GM23338 (cell line): ENCODE results near the gene SNAP25. TPM values are rescaled to one million over a fixed set of nuclear protein-coding genes. Genes with fewer than 3 reads are reported as not detected.

Experiments used
- ATAC-seq: fragments of 200-7000 bp; cut with Tn5 transposase; 3 replicates; pipeline ENCODE4 v1.9.1; 2020
- DNase-seq: peaks from one replicate; pipeline ENCODE4 v3.0.0-alpha.2; 2015; ENCODE audit warnings: low spot score
- H2AFZ ChIP-seq: fragments of 200-600 bp; sonication (generic); 2 replicates; pipeline ENCODE4 v1.8.0; 2016; ENCODE audit warnings: antibody characterized with exemption, mild to moderate bottlenecking, moderate library complexity
- H3F3A ChIP-seq: fragments of 200-600 bp; sonication (generic); replicated peaks from 2 replicates; pipeline ENCODE4 v1.8.0; 2017; ENCODE audit warnings: antibody characterized with exemption, mixed run types, low read depth
- H3K27ac ChIP-seq: fragments of 200-600 bp; sonication (generic); 2 replicates; pipeline ENCODE4 v1.6.1; 2016; ENCODE audit warnings: low read depth
- H3K27me3 ChIP-seq: fragments of 200-600 bp; sonication (generic); 2 replicates; pipeline ENCODE4 v1.8.0; 2016; ENCODE audit warnings: mild to moderate bottlenecking, mixed run types, moderate library complexity; ENCODE audit not compliant: insufficient read depth
- H3K36me3 ChIP-seq: fragments of 200-600 bp; sonication (generic); 2 replicates; pipeline ENCODE4 v1.8.0; 2016; ENCODE audit warnings: mild to moderate bottlenecking; ENCODE audit not compliant: insufficient read depth
- H3K4me1 ChIP-seq: fragments of 200-600 bp; sonication (generic); 2 replicates; pipeline ENCODE4 v1.8.0; 2016; ENCODE audit warnings: mild to moderate bottlenecking, moderate library complexity; ENCODE audit not compliant: insufficient read depth
- H3K4me2 ChIP-seq: fragments of 200-600 bp; sonication (generic); 2 replicates; pipeline ENCODE4 v1.7.1; 2017; ENCODE audit warnings: mixed run types
- H3K4me3 ChIP-seq: fragments of 200-600 bp; sonication (generic); 2 replicates; pipeline ENCODE4 v1.6.1; 2016; ENCODE audit warnings: mixed run types
- H3K79me2 ChIP-seq: fragments of 200-600 bp; sonication (generic); replicated peaks from 2 replicates; pipeline ENCODE4 v1.8.0; 2017; ENCODE audit warnings: mild to moderate bottlenecking; ENCODE audit not compliant: insufficient read depth
- H3K9me2 ChIP-seq: fragments of 200-600 bp; sonication (generic); 2 replicates; pipeline ENCODE4 v1.8.0; 2017; ENCODE audit not compliant: insufficient read depth
- H4K20me1 ChIP-seq: fragments of 200-600 bp; sonication (generic); replicated peaks from 2 replicates; pipeline ENCODE4 v1.8.0; 2017; ENCODE audit warnings: mild to moderate bottlenecking; ENCODE audit not compliant: insufficient read depth
- H3K27ac Mint-ChIP-seq: 2 replicates; pipeline ENCODE4 v1.8.0; 2020; ENCODE audit warnings: inconsistent platforms, mild to moderate bottlenecking, moderate library complexity, mixed read lengths
- H3K27me3 Mint-ChIP-seq: 3 replicates; pipeline ENCODE4 v1.8.0; 2022; ENCODE audit warnings: low read depth, mild to moderate bottlenecking, moderate library complexity, mixed read lengths, inconsistent platforms; ENCODE audit not compliant: insufficient read depth, poor library complexity
- H3K36me3 Mint-ChIP-seq: 3 replicates; pipeline ENCODE4 v1.8.0; 2021; ENCODE audit warnings: low read depth, mild to moderate bottlenecking, inconsistent platforms, moderate library complexity, mixed read lengths
- H3K4me1 Mint-ChIP-seq: 3 replicates; pipeline ENCODE4 v1.8.0; 2020; ENCODE audit warnings: mild to moderate bottlenecking, inconsistent platforms, mixed read lengths
- H3K4me3 Mint-ChIP-seq: 3 replicates; pipeline ENCODE4 v1.8.0; 2021; ENCODE audit warnings: moderate library complexity, mild to moderate bottlenecking, inconsistent platforms, mixed read lengths
- H3K9me3 Mint-ChIP-seq: 3 replicates; pipeline ENCODE4 v1.8.0; 2020; ENCODE audit warnings: moderate library complexity, mild to moderate bottlenecking, inconsistent platforms, mixed read lengths
- CREB1 ChIP-seq: fragments of 250-450 bp; sonication (Bioruptor Pico); IDR thresholded peaks from 2 replicates; pipeline ENCODE4 v1.5.0; 2020; ENCODE audit warnings: low read depth, mild to moderate bottlenecking, moderate library complexity
- EZH2 ChIP-seq: fragments of 200-600 bp; sonication (generic); IDR thresholded peaks from one replicate; pipeline ENCODE4 v1.8.0; 2017; ENCODE audit warnings: antibody characterized with exemption, mild to moderate bottlenecking, low read depth; ENCODE audit not compliant: unreplicated experiment
- EZH2phosphoT487 ChIP-seq: fragments of 200-600 bp; sonication (generic); IDR thresholded peaks from one replicate; pipeline ENCODE4 v1.8.1; 2018; ENCODE audit warnings: antibody characterized with exemption; ENCODE audit not compliant: unreplicated experiment
- JUNB ChIP-seq: IDR thresholded peaks from one replicate; pipeline ENCODE4 v1.6.1; 2016; ENCODE audit warnings: antibody characterized with exemption; ENCODE audit not compliant: unreplicated experiment
- NANOG ChIP-seq: IDR thresholded peaks from 2 replicates; pipeline ENCODE4 v1.6.1; 2016; ENCODE audit warnings: antibody characterized with exemption, borderline replicate concordance
- POLR2AphosphoS5 ChIP-seq: IDR thresholded peaks from 2 replicates; pipeline ENCODE4 v1.6.1; 2016; ENCODE audit warnings: antibody characterized with exemption, low read depth
- STAT1 ChIP-seq: IDR thresholded peaks from one replicate; pipeline ENCODE4 v1.6.1; 2016; ENCODE audit warnings: antibody characterized with exemption; ENCODE audit not compliant: unreplicated experiment
- polyA plus RNA-seq: library from polyadenylated mRNA; unstranded; fragments of >200 nt; fragmentation: Nextera tagmentation; extraction: Ambion mirVana; gene quantifications from 2 replicates; pipeline ENCODE4 v1.2.1, GENCODE V29; 2016
- total RNA-seq: library from RNA; depleted of rRNA; stranded (reverse); fragments of >200 nt; shearing (Covaris generic); gene quantifications from 2 replicates; pipeline ENCODE4 v1.2.3, GENCODE V29; 2014
- TF ChIP-seq, protein P1 (sequence below): IDR thresholded peaks from one replicate; pipeline ENCODE4 v1.6.1; 2018; ENCODE audit warnings: antibody characterized with exemption; ENCODE audit not compliant: unreplicated experiment
- TF ChIP-seq, protein P2 (sequence below): IDR thresholded peaks from 2 replicates; pipeline ENCODE4 v1.6.1; 2016; ENCODE audit warnings: antibody characterized with exemption

The SNAP25 gene
- total and polyA plus RNA-seq, 2 experiments from 2014 or later = 0.82 to 1.3 TPM

DNA sequence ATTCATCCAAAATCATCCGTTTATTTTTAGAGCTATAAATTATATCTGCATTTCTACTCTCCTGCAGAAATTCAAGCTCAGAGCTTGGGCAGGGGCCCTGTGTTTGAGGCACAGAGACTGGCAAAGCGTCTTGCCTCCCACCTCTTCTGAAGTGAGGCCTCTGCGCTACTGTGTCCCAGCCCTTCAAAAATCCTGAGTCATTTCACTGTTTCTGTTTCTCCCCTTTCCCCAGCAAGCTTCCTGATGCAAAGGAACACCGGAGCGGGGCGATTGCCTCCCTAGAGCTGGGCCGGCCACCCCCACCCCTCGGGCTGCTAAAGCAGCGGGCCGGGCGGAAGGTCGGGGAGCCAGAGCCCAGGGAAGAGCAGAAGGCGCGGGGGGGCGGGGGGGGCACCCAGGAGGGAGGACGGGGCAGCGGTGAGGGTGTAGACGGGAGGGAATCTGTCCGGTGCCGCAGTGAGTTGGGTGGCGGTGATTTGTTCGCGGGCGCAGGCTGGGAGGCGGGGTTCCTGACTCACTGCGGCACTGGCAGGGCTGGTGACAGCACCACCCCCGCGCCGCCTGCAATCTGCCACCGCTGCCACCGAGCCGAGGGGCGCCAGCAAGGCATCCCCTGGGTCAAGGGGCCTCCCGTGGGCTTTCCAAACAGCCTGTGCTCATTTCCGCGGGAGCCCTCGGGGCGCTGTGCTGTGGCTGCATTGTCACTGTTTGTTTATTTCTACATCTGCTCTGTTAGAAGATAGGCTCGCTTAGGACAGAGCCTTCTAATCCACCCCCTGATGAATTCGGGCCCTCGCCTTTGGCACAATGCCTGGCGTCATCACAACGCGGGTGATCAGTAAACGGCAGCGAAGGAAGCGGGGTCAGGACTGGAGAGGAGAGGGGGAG, 46.5 kb upstream of the SNAP25 start:
- Mint-ChIP-seq H3K9me3 (no peaks in the 10 kb centered on the region), H3K36me3 (no peaks in the 10 kb centered on the region), H3K4me1 (peaks cover 11% of the 10 kb centered on the region), H3K27ac (peak overlapping the region; percentile 74), H3K27me3 (peaks cover 9% of the 10 kb centered on the region), H3K4me3 (peak overlapping the region; percentile 73)
- DNase-seq (peak; percentile 71), ATAC-seq (peak; percentile 94)
- H2AFZ ChIP-seq = peak overlapping the region; percentile 99
- H3K27me3 ChIP-seq = peaks cover 21% of the 10 kb centered on the region
- H3K9me2 ChIP-seq = peaks cover 6% of the 10 kb centered on the region; the same call in 1 of the 2 replicates
- TF ChIP-seq STAT1 (no peak), CREB1 (CRISPR knock-in tag) (0 out of 2 replicates have a peak, but pooled peaks have one; percentile 42), EZH2phosphoT487 (no peak), JUNB (no peak), NANOG (no peak), EZH2 (no peak), POLR2AphosphoS5 (0 out of 2 replicates have a peak, but pooled peaks have one; percentile 15)
- TF ChIP-seq, protein P1, sequence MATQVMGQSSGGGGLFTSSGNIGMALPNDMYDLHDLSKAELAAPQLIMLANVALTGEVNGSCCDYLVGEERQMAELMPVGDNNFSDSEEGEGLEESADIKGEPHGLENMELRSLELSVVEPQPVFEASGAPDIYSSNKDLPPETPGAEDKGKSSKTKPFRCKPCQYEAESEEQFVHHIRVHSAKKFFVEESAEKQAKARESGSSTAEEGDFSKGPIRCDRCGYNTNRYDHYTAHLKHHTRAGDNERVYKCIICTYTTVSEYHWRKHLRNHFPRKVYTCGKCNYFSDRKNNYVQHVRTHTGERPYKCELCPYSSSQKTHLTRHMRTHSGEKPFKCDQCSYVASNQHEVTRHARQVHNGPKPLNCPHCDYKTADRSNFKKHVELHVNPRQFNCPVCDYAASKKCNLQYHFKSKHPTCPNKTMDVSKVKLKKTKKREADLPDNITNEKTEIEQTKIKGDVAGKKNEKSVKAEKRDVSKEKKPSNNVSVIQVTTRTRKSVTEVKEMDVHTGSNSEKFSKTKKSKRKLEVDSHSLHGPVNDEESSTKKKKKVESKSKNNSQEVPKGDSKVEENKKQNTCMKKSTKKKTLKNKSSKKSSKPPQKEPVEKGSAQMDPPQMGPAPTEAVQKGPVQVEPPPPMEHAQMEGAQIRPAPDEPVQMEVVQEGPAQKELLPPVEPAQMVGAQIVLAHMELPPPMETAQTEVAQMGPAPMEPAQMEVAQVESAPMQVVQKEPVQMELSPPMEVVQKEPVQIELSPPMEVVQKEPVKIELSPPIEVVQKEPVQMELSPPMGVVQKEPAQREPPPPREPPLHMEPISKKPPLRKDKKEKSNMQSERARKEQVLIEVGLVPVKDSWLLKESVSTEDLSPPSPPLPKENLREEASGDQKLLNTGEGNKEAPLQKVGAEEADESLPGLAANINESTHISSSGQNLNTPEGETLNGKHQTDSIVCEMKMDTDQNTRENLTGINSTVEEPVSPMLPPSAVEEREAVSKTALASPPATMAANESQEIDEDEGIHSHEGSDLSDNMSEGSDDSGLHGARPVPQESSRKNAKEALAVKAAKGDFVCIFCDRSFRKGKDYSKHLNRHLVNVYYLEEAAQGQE = no peak
- TF ChIP-seq, protein P2, sequence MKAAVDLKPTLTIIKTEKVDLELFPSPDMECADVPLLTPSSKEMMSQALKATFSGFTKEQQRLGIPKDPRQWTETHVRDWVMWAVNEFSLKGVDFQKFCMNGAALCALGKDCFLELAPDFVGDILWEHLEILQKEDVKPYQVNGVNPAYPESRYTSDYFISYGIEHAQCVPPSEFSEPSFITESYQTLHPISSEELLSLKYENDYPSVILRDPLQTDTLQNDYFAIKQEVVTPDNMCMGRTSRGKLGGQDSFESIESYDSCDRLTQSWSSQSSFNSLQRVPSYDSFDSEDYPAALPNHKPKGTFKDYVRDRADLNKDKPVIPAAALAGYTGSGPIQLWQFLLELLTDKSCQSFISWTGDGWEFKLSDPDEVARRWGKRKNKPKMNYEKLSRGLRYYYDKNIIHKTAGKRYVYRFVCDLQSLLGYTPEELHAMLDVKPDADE = 0 out of 2 replicates have a peak, but pooled peaks have one; percentile 21
- no peak overlapping the region for H3K27ac ChIP-seq
- no peaks in the 10 kb centered on the region for H4K20me1 ChIP-seq
- H3K4me1 ChIP-seq = peaks cover 12% of the 10 kb centered on the region; the same call in 1 of the 2 replicates
- no peaks in the 10 kb centered on the region for H3F3A ChIP-seq
- no peaks in the 10 kb centered on the region for H3K79me2 ChIP-seq
- peak overlapping the region; percentile 75 for H3K4me3 ChIP-seq
- no peaks in the 10 kb centered on the region for H3K36me3 ChIP-seq
- peak overlapping the region; percentile 91 for H3K4me2 ChIP-seq
